GM18502 (cell line): Measurements from ENCODE around the gene NTN1.

Experiments used
- ATAC-seq: cut with Tn5 transposase; IDR thresholded peaks from one replicate; pipeline ENCODE4 v1.9.1; 2021; ENCODE audit warnings: mild to moderate bottlenecking; ENCODE audit not compliant: unreplicated experiment, poor library complexity

NTN1 gene

GRCh38 chr17:9183306-9183705 is 162.0 kb downstream of the NTN1 start:
- ATAC-seq, result no peak

GRCh38 chr17:9185142-9185541 is 163.8 kb downstream of the NTN1 start:
- ATAC-seq, result no peak

GRCh38 chr17:9185688-9186284 is 164.5 kb downstream of the NTN1 start:
- ATAC-seq, result no peak

- ATAC-seq, result no peak
Measured at GRCh38 chr17:9187828-9188227, 166.5 kb downstream of the NTN1 start.

GRCh38 chr17:9188367-9188766 is 167.1 kb downstream of the NTN1 start:
- ATAC-seq, result no peak

GRCh38 chr17:9189870-9190269 is 168.6 kb downstream of the NTN1 start:
- ATAC-seq, result no peak

GRCh38 chr17:9192010-9192409 is 170.7 kb downstream of the NTN1 start:
- no peak for ATAC-seq

GRCh38 chr17:9195411-9195810 is 174.1 kb downstream of the NTN1 start:
- ATAC-seq, result no peak

- ATAC-seq, result no peak
Measured at GRCh38 chr17:9195961-9196670, 174.8 kb downstream of the NTN1 start.

- ATAC-seq, result no peak
Measured at GRCh38 chr17:9199571-9200551, 178.6 kb downstream of the NTN1 start.

GRCh38 chr17:9200699-9201359 is 179.5 kb downstream of the NTN1 start:
- ATAC-seq, result no peak

- ATAC-seq, result no peak
Measured at GRCh38 chr17:9202532-9202931, 181.2 kb downstream of the NTN1 start.

GRCh38 chr17:9203771-9204425 is 182.6 kb downstream of the NTN1 start:
- no peak for ATAC-seq

- no peak for ATAC-seq
Measured at GRCh38 chr17:9204637-9205329, 183.5 kb downstream of the NTN1 start.

GRCh38 chr17:9205520-9206409 is 184.5 kb downstream of the NTN1 start:
- no peak for ATAC-seq

GRCh38 chr17:9206410-9206703 is 185.0 kb downstream of the NTN1 start:
- ATAC-seq, result no peak

- ATAC-seq, result no peak
Measured at GRCh38 chr17:9206741-9207332, 185.5 kb downstream of the NTN1 start.

GRCh38 chr17:9208381-9209105 is 187.2 kb downstream of the NTN1 start:
- ATAC-seq, result no peak
